NCI-H2171 (cell line): ENCODE results near the gene TRIB2.
"Not testable (repeated sequence)": the region's sequence is repeated elsewhere in the genome, so short reads cannot be mapped to it uniquely, and the experiment has no call there.

Experiments used
- DNase-seq: peaks from one replicate; lab custom pipeline; 2025; lab: John Stamatoyannopoulos, UW

Gene TRIB2

DNA sequence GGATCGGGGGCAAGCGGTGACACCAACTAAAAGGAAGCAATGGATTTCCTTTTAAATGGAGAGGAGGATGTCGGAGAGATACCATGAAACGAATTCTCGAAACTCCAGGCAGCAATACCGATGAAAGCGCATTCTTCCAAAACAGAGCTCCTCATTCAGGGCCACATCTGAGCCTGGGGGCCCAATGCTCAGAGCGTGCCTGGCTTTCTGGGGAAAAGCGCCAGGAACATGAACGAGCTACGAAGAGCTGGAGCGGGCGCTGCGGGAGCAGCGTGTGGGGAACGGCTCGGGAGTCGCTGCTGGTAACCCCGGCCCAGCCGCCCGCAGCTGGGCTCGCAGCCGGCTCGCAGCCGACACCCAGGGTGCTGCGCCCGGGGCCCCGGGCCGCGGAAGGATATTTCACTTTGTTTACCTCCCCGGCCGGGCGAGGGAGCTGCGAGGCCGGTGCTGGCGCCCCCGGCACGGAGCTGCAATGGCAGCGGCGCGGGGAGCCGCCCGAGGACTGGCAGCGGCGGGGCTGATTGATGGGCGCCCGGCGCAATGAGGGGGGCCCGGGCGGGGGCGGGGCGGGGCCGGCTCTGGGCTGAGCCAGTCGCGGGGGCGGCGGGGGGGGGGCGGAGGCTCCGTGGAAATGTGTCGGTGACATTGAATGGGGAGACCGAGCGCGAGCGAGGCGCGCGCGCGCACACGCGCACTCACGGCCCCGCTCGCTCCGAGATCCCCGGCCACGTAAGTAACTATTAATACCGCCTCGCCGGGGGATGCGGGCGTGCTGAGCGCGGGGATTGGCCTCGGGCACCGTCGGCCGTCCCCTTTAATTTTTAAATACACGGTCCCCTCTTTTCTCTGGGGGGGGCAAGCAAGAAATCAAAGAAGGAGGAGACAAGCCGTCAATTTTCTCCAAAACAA, at the start of gene TRIB2:
TRIB2 (plus strand) TSS at position 655 of the 909 bp plus-strand sequence. CDS start 1,372 bp downstream, outside the sequence.
- DNase-seq = peak; percentile 93

DNA sequence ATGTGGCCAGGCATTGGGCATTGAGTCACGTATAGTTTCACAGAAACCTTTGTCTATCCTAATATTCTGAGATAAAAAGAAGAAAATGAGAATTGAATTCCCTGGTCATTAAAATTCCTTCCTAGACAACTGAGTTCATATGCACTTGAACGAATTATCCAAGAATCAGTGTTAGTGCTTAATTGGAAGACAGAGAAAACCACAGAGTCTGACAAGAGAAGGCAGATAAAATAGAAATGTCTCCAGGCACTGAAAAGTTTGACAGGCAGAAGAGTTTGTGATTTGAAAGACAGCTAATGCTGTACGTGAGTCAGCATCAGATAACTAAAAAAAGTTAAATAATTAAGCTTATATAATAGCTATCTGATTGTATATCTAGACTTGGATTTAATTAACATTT, 47.7 kb upstream of the TRIB2 start:
- DNase-seq = no peak

DNA sequence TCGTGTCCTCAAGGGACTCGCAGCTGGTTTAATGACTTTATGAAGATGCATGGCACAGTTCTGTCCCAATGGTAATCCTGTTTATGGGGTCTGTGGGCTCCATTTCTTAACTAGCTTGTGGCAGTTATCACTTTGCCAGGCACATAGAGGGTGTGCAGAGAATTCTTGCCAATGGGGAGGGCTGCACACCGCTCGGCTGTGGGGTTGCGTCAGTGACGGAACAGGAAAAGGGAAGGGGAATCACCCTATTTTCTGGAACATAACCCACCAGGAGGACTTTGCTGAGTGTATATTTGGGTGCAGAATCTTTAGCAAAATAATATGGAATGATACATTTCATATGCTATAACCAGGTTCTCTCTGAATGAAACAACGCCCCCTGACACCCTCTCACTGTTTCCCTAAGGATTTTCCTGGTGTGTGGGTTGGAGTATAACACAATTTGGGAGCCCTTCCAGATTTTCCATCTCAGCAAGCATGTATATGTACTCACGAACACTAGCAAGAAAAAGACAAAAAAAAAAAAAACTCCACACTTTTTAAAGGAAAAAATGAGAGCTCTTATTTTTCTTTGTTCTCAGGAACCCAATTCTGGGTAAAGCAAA, 43.9 kb upstream of the TRIB2 start:
- DNase-seq = no peak

DNA sequence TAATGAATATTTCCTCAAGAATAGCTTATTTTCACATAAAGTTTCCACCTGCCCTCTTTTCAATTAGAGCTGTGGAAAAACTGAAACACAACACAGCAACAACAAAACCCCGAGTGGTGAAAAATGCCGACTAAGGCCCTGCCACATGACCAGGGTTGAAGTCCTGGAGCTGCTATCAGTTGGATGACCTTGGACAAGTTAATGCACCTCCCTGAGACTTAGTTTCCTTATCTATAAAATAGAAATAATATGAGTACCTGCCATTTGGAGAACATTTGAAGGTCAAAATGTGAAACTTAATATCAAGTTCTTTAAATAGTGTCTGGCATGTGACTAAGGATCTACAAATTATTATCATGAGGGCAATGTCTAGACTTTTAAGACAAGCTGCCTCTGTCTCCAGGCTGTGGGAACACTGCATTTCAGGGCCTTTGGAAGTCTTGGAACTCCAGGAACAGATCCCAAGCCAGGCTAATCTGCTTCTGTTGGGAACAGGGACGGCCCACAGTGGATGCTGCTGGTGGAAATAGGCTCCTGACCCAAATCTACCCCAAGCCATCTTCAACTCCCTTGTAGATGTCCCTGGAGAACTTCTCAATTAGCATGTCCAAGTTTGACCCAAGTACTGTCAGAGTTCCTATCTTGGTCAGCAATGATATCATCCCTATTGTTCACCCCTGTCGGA, 42.0 kb upstream of the TRIB2 start:
- no peak for DNase-seq

DNA sequence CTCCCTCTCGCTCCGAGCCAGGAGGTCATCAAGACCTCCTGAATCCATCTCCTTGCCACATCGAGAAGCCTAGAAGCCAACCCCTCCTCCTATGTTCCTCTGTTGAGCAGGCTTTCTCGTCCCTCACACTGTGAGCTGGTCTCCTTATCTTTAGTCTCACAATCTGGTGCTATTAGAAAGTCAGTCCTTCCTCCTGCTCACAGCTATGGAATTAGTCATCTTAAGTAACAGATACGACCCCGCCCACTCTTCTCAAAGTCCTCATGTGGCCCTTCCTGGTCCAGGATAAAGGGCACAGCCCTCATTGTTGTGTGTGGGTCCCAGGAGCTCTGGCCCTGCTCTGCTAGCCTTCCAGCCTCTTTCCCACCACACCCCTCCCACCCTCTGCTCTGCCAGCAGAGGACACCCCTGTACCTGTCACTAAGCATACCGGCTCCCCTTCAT, 41.4 kb upstream of the TRIB2 start:
- no peak for DNase-seq

DNA sequence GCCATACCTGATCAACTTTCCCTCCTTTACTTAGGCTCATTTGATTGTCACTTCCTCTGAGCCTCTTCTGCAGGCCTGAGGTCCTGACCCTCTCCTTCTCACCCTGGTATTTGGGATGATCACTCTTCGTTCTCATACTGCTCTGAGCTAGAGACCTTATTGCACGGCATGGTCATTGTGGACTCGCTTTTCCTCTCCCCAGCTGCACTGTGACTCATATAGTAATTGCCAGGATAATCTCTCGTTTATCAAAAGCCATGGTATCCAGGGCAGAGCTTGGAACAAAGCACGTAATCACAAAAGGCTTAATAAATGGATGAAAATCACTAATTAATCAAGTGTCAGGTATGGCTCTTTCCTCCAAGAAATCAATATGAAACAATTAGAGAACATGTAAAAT, 40.9 kb upstream of the TRIB2 start:
- DNase-seq = no peak

DNA sequence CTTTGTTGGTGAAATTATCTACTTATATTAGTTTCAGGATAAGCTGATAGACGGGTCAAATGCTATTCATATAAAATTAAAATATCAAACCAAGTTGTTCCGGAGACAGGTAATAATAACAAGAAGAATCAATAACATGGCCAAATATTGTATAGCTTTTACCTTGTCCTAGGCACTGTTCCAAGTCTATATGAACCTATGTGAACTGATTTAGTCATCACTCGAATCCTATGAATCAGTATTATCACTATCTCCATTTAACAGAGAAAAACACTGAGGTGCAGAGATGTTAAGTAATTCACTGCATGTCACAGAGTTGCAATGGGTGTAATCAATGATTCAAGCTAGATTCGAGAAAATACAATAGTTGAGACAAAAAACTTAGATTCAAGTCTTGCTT, 40.0 kb upstream of the TRIB2 start:
- no peak for DNase-seq

DNA sequence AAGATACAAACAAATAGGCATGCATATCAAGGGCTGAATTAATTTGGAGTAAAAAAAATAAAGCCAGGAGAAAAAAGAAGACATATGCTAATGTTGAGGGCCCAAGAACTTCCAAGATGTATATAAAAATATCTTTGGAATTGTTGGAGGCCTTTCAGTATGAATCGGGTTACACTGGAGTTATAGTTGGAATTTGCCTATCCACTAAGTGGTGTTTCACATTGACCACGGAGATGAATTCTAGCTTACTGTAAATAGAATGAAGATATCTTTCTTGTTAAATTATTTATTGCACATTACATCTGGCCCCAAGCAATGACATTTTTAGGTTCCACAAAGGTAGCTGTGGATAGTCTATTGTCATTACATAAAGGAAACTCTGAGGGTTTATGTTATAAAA, 38.5 kb upstream of the TRIB2 start:
- DNase-seq = no peak

DNA sequence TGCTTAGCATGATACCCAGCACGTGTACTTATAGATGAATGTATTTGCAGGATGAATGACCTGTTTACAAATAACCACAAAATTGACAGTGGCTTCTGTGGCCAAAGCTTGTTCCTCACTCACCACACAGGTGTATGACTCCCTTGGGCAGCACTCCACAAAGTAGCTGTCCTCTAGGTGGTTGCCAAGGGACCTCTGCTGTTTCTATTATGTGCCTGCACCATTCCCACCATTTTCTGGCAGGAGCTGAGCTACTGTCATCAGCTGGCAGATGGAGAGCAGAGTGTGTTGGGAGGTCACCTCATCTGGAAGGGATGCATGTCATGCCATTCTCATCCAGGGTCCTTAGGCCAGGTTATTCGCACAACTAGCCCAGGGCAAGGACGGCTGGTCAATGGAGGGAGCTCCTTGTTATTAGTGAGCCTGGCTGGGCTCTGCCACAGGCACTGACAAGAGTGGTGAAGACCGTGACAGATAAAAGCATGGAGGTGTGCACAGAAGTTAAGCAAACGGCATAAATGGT, 37.1 kb upstream of the TRIB2 start:
- DNase-seq = no peak

DNA sequence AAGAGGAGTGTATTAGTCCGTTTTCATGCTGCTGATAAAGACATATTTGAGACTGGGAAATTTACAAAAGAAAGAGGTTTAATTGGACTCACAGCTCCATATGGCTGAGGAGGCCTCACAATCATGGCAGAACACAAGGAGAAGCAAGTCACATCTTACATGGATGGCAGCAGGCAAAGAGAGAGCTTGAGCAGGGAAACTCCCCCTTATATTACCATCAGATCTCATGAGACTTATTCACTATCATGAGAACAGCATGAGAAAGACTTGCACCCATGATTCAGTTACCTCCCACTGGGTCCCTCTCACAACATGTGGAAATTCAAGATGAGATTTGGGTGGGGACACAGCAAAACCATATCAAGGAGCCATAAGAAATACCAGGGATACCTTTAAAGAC, 36.6 kb upstream of the TRIB2 start:
- not testable (repeated sequence) for DNase-seq

DNA sequence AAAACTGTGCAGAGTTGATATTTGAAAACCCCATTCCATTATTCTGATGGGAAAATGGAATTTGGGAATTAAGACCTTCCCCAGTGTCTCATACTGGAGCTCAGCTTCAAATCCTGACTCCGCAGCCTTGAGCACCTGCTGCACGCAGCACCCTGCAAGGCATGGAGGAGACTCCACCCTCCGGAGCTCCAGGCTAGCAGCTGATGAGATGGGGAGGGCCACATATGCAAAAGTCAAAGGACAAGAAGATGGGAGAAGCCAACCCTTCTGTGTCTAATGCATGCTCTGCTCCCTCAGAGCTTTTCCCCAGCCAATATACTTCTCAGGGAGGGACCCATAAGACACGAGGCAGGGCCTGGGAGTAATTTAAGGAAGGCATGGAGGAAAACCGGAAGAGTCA, 34.7 kb upstream of the TRIB2 start:
- no peak for DNase-seq

DNA sequence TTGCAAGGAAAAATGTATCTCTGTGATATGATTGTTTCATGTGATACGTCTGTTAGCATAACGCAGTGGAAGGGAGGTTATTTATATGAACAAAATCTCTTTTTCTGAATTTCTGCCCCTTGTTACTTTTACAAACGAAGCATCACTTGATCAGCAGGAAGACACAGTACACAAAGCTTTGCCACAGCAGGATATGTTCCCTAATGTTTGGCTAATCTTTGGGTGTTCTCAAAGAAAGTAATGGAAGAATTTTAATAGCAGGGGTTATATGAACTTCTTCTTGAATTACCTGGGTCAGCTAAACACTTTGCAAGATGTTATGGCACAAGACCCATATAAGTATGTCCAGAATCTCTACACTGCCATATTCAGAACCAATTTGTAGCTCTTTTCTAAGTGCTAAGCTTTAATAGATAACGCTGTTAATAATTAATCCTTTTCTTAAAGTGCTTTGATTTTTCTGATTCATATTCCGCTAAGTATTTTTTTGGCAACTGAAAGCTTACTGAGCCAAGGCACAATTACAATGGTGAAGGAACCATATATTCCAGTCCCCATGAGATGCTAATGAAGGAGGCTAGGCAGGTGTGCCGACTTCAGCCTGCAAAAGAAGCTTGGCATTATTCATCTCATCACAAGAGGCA, 33.2 kb upstream of the TRIB2 start:
- no peak for DNase-seq

DNA sequence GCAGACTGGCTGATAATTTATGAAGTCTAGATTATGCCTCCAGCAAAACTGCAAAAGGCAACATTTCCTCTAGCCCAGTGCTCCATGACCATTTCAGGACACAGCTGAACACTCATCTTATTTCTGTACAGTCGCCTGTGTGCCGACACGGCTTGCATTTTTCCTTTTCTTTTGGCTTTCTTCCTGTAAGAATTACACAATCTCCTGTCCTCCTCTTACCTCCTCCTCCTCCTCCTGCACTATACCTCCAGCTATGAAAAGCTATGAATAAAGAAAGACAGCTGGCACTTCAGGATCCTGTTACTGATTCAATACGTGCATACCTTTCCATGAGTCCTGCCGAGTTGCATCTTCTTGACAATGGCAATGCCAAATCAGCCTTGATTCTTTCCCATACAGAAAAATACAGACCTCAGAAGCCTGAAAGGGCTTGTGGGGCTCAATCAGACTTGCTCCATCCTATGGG, 32.2 kb upstream of the TRIB2 start:
- no peak for DNase-seq

DNA sequence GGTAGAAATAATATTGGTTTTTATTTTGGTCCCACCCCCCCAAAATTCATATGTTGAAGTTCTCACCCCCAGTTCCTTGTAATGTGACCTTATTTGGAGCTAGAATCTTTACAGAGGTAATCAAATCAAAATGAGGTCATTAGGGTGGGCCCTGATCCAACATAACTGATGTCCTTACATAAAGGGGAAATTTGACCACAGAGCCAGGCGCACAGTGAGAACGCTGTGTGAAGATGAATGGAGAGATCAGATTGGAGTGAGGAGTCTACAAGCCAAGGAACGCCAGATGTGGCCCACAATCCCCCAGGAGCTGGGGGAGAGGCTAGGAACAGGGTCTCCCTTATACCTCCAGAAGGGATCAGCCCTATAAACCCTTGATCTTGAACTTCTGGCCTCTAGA, 31.6 kb upstream of the TRIB2 start:
- DNase-seq = no peak

DNA sequence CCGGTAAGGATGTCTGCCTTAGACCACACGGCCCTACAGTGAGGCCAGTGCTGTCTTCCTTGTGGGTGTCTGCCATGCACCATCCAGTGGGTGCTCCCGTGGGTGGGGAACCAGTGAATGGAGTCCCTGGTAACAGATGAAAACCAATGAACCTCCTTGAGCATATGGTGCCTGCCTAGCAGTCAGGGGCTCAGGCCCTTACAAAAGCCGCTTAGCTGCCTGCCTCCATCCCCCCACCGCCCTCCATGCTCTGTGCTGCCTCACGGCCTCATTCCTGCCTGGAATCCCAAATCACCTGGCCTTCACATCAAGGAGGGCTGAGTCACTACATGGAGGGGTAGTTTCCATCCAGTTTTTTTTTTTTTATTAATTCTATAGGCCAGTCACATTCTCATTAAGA, 30.8 kb upstream of the TRIB2 start:
- no peak for DNase-seq

DNA sequence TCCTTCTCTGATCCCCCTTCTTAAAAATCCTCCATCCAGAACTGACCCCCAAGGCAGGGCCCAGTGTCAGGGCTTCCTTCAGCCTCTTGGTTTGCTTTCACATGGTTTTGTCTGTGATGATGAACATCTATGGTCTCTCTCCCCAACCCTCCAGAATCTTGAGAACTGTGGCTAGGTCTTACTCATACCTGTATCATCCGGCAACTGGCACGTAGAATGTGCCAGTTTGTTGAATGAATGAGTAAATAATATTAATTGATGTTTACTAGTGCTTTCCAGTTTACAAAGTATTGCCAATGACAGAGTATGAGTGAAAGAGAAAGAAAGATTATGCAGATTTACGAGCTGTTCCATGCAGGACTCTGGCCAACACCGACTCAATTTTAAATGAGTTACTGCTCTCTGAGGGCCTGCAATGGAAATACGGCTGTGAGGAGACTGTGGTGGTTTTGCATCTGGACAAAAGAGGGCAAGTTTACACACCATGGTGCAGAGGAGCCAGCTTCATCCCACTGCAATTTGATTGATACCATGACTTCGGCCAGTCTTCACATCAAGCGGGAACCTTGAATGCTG, 29.9 kb upstream of the TRIB2 start:
- no peak for DNase-seq

DNA sequence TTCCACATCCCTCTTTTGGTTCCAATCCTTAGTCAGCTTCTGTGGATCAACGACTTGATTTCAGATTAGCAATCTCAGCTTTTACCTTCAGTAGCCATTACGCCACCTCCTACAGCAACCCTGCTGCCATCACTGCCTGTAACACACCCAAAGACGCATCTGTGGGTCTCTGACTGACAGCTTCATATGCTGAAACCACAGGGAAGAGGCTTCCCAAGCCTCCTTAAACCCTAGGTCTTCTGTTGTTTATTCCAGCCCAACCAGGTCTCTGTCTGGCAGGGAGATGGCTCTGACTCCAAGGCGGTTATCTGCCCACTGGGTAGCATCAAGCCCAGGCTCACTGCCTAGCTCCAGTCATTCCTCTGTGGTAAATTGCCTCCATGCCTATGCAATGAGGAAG, 28.6 kb upstream of the TRIB2 start:
- DNase-seq = no peak

DNA sequence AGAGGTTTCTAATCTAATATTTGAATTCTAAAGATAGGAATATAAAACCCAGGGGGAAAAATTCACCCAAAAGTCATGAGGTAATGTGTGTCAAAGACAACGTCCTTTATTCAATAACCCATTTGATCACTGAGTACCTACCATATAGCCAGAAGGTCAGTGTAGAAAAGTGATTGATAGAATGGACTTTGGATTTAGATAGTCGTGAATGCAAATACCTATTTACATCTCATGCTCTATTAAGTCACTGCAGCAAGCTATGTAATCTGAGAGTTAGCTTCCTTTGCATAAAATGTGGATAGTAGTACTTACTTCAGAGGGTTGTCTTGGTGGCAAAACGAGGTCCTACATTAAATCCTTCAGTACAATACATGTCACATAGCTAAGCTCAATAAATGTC, 27.8 kb upstream of the TRIB2 start:
- no peak for DNase-seq

DNA sequence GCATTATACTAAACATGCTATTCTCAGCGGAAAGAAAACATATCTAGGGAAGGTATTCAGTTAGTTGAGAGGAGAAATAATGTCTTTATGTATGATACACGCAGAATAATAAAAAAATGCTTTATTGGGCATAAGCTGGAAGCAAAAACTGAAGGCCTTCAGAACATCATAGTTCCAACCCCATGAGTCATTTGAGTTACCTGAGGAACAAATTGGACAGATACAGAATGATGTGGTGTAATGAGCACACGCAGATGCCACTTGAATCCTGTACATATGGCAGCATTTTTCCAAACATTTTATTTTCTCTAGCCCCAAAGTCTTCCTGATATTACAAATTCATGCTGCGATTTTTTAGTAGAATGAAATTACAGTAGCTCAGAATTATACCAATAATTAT, 23.2 kb upstream of the TRIB2 start:
- DNase-seq = no peak

DNA sequence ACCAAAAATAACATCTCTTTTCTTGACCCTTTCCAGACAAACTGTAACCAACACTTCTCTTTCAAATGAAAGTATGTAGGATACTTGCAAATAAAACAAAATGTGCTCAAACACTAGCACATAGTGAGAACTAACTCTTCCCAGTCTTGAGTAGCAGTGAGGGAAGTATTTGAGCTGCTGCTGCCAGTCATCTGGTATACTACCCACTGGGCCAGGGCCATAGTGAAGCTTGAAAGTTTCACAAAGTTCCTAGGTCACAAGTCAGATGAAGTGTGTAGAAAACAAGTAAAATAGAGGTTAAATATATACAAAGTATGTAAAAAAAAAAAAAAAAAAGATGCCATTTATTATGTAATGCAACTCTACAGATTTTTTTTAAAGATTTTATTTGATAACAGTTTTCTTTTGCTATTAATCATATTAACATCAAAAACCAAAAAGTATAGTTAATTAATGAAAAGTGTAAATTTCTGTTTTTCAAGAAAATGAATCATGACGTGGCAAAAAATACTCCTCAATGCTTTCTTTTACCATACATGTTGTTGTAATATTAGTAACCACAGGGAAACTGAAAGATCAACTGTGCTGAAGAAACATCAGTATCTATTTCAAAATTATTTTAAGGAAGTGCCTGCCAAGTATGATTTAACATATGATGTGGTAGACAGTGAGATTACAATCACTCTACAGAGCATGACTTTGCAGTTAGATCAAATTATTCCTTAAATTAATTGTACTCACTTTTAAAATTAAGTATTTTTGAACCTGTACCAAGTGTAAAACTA, 21.6 kb upstream of the TRIB2 start:
- no peak for DNase-seq

DNA sequence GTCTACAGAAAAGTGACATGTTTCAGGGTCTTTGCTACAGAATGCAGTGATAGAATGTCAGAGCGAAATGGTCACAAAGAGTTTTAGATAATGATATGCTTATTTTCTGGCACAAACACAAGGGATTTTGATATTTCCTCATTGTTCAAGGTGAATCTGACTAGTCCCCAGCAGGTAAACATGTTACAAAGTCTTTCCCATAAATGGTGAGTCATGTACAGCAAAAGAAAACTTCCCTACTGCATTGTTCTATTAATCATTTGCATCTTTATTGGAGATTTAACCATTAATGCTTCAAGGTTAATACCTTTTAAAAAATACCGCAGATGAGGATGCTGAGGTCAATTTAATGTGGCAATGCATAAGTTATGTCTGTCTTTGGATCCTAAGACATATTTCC, 19.1 kb upstream of the TRIB2 start:
- DNase-seq = no peak
